Stimulated activated CD8-positive, alpha-beta memory T cell treated with anti-CD3 and anti-CD28 coated beads, Interleukin-2, amount 100 ng/mL, for 48 hours (primary cell): Measurements from ENCODE around the gene PSMD14.
"Not testable (repeated sequence)": the region's sequence is repeated elsewhere in the genome, so short reads cannot be mapped to it uniquely, and the experiment has no call there.

ENCODE experiments used
- DNase-seq, 2 donors: peaks; one replicate each; pipeline ENCODE4 v3.0.0-alpha.2; 2020; ENCODE audit warnings: low read depth in 2 of 2

PSMD14 gene

DNA sequence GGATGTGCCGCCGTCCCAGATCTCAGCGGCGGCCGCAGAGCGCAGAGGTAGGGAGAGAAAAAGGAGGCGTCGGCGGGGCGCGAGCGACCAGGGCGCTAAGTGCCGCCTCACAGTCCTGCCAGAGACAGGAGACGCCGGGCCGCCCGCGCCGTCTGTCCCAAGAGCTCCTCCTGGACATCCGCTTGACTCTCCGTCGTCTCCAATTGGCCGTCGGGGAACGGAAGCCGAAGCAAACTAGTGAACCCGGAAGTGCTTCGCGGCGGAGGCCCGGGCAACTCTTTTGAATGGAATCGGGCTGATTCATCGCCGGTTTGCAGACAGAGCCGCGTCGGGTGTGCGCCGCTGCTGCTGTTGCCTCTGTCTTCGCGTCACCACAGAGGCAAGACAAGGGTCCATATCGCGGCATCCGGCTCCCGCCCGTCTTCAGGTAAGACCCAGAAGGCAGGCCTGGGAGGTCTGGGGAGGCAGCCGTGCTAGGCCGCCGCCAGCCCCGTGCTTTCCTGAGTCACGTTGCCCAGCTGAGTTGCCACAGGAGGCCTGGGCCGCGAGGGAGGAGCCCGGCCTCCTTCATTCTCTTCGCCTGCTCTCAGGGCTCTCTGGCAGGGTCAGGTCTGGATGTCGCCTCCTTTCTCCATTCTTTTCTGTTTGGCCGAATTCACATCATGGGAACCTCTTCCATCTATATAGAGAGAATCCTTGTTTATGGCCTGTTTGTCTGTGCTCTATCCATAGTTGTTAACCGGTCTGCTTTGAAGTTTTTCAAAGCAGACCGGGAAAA is at the start of gene PSMD14:
Gene PSMD14, plus strand, starts transcription at position 248 of the 778 bp plus-strand sequence. CDS start 10,401 bp downstream, outside the sequence.
- DNase-seq, result peak; percentile 78 to 86

DNA sequence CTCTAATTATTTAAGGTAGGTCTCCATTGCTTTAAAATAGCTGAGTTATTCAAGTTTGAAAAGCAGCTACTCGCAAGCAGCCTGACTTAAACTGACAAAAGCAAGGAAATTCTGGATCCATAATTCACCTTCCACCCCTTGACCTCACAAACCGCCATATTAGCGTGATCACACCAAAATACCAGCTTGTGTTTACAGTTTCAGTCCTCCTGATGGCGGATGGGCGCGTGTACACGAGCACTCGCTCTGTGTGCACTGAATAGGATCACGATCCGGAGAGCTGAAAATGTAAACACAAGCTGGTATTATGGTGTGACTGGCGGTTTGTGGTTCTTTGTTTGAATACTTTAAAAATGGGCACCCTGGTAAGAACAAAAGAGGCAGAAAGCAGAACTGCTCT is 42.4 kb upstream of the PSMD14 start:
- DNase-seq, result no peak

DNA sequence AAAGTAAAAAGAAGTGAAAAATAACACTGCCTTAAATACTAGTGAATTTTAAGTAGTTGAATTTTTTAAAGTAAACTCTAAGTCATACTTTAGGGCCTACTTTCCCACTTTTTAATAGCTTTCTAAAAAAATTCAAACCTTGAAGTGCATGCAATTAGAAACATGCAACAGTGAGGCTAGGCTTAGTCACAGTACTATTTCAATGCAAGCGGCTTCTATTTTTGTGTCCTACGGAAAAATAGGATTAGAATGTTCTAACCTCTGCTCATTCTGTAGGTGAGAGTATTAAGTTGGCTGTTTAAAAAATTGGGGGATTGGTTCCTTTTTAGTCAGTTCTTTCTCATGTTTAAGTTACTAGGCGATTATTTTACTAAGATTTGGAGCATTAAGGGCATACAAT is 39.1 kb upstream of the PSMD14 start:
- DNase-seq, result no peak

DNA sequence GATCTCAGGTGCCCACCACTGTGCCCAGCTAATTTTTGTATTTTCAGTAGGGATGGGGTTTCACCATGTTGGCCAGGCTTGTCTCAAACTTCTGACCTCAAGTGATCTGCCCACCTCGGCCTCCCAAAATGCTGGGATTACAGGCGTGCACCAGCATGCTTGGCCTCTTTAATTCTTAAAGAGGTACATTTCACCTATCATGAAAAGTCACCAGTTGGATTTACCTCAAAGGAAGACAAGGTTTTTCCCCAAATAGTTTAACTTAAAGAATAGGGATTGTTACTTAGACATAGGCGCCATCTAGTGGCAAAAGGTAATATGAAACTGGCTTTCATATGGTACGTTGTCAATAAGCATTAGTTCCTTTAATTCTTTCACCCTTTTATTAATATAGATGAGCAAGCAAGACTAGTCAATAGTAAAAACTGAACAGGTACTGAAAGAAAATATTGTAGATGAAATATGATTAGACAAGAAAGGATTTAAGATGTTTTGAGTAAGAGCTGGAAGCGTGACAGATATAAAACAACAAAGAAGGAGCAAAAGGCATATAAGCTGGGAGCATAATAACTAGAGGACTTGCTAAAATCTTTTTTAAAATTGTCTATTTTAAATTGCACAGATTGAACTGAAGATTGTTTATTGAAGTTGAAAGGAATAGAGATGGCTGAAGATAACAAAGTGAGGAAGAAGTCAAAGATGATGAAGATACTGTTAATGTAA is 35.0 kb upstream of the PSMD14 start:
- no peak for DNase-seq

DNA sequence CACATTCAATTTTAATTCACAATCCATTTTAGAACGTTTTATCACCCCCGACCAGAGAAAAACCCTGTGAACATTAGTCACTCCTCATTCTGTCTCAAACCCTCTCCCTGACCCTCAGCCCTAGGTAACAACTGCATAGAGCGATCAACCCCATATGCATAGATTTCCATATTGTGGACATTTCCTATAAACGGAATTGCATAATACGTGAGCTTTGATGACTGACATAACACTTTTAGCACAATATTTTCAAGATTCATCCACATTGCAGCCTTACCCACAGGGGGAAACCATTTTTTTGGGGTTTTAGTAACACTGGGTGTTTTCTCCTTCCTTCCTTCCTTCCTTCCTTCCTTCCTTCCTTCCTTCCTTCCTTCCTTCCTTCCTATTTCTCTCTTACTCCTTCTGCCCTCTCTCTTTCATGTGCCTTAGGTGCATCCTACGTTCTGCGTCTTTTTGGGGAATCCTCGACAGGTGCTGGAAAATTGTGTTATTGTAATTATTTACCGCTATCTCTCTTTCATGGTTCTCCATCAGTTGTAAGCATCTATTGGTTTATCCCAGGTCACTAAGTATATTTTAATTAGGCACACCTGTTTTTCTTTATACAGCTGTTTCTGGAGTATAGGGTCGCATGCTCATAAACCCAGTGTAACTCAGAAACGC is 29.5 kb upstream of the PSMD14 start:
- DNase-seq, result not testable (repeated sequence)

DNA sequence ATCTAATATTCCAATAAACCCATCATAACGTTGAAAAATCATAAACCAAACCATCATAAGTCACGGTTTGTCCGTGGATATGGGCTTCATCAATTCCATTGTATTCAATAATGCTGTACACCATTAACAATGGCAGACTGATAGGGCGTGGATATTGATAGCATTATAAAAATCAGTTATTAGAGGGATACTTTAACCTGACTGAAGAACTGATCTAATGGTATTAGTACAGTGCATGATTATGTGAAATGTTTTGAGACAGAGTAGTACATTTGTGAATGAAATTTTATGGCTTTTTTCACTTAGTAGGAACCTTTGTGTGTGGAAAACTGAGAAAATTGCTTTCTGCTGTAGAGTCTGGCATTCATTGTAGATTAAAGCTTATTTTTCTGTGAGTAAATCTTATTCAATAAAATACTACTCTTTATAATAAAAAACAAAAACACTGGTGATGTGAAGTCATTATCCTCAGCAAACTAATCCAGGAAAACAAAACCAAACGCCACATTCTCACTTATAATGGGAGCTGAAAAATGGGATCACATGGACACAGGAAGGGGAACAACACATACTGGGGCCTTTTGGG is 28.9 kb upstream of the PSMD14 start:
- not testable (repeated sequence) for DNase-seq

DNA sequence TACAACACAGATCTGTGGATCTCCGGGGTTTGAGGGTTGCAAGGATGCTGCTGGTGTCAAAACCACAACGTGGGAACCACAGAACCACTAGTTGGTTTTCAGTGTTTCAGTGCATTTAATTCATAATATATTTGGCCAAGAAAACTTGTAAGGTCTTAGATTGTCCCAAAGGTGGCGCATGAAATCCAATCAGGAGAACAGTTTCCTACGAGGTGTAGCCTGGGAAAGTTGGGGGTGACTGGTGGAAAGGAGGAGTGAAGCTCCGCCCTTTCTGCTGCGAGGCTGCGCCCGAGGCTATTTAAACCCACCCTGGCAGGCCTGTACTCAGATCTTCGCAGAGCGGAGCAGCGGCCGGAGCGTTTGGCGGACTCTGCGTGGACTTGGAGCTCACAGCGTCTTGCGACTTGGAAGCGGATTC is 27.3 kb upstream of the PSMD14 start:
- peak in 1 of 2 donors; percentile 25 for DNase-seq

DNA sequence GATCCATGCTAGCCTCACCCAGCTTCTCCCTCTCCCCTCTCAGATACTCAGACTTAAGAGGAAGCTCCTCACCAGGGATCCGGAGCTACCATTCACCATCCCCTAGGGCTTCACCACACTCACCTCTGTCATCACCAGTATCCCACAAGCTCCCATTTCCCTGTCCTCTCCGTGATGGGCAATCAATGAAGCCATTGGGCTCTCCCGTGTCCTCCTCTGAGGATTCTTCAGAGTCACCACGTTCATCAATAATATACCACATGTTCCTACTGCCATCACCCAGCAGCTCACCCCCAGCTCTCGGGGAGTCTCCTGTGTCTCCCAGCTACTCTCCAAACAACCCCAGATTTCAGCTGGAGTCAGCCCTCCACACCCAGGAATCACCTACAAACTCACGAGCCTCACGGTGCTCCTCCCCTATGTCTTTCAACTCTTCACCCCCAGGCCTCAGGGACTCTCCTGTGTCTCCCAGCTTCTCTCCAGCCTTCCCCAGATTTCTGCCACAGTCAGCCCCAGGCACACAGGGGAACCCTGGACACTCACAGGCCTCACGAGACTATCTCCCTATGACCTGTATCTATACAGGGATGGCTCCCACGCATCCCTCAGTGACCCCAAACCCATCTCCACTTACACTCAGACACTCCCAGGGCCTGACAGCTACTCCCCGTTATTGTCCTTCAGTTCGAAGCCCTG is 26.5 kb upstream of the PSMD14 start:
- not testable (repeated sequence) for DNase-seq

DNA sequence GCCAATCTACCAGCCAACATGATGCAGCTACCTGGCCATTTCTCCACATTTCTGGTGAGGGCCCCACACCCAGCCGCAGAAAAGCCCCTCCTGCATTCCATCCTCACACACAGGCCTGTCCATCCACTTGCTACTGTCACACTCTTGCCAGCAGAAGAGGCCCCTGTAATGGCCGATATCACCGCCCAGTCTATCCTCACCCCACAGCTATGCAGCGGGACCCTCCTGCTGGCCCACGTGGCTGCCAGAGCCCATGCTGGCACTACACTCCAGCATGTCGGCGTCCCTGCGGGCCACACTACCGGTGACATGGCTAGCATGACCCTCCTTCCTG is 25.9 kb upstream of the PSMD14 start:
- not testable (repeated sequence) for DNase-seq

DNA sequence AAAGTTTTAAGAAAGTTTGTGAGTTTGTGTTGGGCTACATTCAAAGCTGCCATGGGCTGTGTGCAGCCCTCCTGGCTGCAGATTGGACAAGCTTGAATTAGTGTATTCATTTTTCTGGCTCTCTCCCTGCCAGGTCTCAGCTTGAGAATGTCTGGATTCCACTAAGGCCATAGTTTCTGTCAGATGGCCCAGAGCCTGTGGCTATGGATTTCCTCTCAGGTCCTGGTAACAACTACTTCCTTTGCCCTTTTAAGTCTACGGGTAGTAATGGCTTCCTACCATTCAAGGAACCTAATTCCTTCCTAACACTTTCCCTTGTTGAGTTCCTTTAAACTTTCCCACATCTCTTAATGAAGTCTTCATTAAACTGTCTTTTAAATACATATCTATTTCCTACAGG is 24.3 kb upstream of the PSMD14 start:
- DNase-seq, result no peak

DNA sequence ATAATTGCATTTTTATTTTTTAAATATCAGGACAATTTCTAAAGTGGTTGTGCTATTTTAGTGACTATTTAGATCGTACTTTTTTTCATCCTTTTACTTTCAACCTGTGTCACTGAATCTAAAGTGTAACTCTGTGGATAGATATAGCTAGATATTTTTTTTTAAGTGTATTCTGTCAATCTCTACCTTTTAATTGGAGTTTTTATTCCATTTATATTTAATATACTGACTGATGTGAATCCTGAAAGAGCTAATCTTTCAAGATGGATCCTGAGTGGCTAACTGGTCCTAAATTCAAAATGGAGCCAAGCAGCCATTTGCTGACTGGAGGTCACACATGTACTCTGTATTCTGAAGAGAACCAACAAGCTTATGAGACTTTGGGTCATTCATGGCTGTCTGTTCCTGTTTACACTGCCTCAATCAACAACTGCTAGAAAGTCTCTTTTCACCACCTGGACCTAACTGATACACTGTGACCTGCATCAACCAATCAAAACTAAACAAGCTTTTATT is 4.6 kb upstream of the PSMD14 start:
- DNase-seq, result no peak

DNA sequence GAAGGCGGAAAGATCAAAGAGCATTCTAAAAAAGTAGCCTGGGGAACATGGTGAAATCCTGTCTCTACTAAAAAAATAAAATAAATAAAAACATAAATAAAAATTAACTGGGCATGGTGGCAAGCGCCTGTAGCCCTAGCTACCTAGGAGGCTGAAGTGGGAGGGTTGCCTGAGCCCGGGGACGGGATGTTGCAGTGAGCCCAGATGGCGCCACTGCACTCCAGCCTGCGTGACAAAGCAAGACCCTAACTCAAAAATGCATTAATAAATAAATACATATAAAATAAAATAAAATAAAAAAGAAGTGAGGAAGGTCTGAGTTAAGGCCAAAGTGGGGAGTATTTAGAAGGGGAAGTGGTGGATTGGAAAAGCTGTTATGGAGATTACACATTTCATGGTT is 1.3 kb upstream of the PSMD14 start:
- DNase-seq, result no peak

DNA sequence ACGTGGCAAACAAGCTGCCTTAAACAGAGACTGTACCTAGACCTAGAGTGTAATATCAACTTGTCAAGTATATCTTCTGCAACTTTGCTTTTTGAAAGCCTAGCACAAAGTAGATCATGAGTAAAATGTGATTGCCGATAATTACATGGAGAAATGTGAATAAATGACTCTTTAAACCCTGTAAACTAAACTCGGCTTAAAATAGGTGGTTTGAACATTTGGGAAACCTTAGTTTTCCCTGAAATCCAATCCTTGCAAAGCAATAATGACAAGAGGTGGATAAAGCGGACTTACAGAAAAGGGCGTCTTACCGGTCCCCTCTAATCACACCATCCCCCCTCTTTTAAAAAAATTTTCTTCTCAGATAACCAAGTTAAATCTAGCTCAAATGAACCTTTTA is 549 bp upstream of the PSMD14 start:
- DNase-seq, result no peak

DNA sequence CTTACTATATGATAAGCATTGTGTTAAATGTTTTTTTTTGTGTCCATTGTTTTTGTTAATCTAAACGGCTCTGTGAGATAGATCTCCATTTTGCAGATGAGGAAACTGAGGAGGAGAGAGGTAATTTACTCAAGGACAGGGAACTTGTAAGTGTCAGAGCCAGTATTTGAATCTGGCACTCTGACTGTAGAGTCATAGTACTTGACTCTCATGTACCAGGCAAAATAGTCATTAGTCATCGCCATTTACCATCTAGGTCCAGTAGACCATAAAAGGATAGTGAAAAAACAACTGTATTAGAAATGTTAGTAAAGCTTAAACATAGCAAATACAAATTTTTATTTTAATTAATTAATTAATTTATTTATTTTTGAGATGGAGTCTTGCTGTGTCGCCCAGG is 4.8 kb downstream of the PSMD14 start:
- no peak for DNase-seq

DNA sequence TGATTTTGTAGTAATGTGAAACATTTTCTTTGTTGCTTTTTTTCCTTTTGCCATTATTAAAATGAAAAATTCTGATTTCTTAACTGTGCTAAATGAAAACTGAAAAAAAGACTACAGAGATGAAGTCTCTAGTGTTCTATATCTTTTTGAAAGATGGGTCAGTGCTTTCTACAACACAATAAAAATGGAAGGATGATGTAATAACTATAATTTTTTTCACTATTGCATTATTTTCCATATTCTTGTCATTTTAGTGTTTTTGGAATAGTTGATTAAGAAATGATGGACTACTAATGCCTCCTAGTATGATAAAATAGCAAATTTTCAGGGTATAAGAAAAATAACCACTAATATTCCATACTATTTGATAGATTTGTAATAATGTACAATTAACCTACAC is 7.2 kb downstream of the PSMD14 start:
- DNase-seq, result no peak

DNA sequence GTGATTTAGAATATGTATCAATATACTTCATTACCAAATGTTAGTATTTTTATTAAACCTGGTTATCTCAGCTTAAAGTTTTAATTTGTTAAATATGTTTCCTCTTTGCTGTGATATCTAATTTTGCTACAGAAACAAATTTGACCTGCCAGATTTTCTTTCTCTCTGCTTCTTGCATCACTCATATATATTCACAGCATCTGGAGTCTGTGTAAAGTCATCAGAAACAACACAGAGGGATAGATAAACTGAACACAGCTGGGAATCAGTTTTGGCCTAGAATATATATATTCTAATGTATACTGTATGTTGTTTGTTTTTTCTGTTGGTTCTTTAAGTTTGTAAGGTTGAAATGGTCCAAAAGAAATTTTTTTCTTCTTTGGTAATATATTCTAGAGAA is 8.5 kb downstream of the PSMD14 start:
- DNase-seq, result no peak

DNA sequence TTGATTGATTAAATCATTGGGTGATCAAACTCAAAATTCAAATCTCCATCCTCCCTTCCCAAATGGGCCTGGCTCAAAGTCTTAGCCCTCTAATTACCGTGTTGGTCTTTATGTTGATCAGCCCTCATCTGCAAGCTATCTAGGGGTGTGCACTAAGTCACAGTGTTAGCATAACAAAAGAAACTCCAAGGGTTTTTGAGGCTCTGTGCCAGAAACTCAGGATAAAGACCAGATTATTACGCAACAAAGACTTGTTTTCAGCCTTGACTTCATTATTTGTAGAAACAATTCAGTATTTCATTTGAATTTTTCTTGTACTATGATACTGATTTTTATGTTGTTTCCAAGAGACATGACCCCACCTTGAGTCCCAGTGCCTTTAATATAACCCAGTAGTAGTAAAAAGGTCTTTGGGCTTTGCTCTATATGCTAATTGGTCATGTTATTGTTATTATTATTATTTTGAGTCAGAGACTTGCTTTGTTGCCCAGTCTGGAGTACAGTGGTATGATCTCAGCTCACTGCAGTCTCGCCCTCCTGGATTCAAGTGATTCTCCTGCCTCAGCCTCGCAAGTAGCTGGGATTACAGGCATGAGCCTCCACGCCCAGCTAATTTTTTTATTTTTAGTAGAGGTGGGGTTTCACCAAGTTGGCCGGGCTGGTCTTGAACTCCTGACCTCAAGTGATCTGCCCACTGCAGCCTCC is 13.9 kb downstream of the PSMD14 start:
- no peak for DNase-seq

DNA sequence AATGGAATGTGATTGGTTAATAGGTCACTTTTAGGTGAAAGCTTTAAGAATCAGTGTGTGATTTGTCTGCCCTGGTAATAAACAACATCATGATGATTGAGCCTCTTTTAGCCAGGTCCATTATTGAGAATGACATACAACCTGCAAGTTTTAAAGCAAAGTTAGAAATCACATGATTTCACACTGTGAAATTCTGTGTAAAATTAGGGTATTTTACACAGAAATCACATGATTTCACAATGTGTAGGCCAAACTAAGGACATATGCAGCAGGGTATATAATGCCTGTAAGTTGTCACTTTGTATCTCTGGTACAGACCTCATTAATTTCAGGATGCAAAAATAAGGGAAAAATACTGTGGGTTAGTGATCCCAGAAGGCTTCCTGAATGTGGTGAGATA is 16.7 kb downstream of the PSMD14 start:
- DNase-seq, result no peak

DNA sequence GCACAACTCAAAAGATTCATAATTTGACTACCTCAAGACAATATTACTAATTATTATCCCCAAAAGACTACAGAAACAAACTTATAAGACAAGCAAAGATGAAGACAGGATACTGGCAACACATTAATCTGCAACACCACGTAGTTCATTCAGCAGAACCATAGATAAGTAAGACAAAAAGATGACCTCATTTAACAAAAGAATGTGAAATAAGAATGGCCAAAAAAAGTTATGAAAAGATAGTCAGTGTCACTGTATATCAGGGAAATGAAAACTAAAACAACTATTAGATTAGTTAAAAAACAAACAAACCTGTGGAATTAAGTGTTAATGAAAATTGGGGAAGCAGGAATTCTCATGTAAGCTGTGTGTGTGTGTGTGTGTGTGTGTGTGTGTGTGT is 19.4 kb downstream of the PSMD14 start:
- DNase-seq, result no peak

DNA sequence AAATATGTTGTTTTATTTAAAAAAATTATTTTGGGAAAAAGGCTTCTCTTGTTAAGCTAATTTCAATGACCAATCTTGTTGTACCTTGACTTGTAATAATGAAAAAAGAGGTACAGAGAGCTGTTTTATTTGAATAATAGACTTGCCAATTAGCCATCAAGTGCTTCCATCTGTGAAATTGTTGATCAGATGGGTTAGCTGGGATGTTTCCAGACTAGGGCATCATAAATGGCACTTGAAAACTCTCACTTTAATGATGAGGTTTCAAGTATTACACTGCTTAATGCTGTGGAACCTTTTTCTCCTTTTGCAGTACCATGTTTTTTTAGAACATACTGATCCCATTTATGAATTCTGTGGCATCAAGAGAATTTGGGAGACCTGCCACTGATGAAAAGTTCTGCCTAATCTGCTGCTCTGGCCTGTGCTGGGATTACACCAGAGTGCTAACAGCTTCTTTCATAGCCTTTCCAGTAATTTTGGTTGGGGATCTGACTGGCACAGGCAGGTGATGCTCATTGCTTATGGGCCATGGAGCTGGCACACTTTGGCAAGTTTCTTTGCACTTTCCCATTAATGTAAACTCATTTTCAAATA is 24.2 kb downstream of the PSMD14 start:
- no peak for DNase-seq

DNA sequence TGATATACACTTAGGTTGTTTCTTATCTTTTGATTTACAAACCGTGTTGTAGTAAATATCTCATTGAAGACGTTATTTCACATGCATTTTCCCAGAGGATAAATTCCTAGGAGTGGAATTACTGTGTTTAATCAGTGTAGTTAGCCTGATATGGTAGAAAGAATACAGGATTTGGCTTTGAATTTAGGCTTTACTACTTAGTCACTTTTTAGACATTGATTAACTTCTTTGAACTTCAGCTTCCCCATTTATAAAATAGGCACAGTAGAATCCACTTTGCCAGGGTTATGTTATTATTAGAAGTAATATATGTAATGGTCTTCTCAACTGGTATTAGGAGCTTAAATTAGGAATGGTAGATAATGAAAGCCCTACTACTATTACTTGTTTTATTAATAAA is 27.4 kb downstream of the PSMD14 start:
- DNase-seq, result no peak
